PC-3 (cell line): ENCODE results near the gene AFF4.

Experiments used
- EZH2phosphoT487 ChIP-seq: fragments of 300-600 bp; sonication (generic); IDR thresholded peaks from 2 replicates; pipeline ENCODE4 v1.6.1; 2018; ENCODE audit warnings: mild to moderate bottlenecking, antibody characterized with exemption, low read length, borderline replicate concordance
- TF ChIP-seq, protein P1 (sequence below): fragments of 300-600 bp; sonication (generic); conservative IDR thresholded peaks from 2 replicates; pipeline ENCODE4 v1.5.1; 2017; ENCODE audit warnings: antibody characterized with exemption, low read depth, mild to moderate bottlenecking, low read length

DNA sequence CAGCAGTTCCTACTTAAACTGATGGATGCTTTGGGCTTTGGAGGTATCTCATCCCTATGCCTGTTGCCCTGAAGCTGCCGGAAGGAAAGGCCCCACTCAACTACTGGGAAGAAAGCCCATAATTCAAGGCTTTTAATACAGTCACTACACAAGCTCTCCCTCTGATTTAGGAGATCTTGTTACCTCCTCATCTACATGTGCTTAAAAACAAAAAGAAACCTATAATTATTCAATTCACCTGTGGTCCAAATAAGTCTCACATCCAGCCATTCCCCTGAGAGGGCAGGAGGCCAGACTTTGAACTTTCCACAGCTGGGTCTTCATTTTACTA lies 90.7 kb downstream of the AFF4 start:
- TF ChIP-seq, protein P1, sequence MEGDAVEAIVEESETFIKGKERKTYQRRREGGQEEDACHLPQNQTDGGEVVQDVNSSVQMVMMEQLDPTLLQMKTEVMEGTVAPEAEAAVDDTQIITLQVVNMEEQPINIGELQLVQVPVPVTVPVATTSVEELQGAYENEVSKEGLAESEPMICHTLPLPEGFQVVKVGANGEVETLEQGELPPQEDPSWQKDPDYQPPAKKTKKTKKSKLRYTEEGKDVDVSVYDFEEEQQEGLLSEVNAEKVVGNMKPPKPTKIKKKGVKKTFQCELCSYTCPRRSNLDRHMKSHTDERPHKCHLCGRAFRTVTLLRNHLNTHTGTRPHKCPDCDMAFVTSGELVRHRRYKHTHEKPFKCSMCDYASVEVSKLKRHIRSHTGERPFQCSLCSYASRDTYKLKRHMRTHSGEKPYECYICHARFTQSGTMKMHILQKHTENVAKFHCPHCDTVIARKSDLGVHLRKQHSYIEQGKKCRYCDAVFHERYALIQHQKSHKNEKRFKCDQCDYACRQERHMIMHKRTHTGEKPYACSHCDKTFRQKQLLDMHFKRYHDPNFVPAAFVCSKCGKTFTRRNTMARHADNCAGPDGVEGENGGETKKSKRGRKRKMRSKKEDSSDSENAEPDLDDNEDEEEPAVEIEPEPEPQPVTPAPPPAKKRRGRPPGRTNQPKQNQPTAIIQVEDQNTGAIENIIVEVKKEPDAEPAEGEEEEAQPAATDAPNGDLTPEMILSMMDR = no peak
- no peak for TF ChIP-seq EZH2phosphoT487
